ENCODE data around the gene RTN4RL1.

RTN4RL1 gene

DNA sequence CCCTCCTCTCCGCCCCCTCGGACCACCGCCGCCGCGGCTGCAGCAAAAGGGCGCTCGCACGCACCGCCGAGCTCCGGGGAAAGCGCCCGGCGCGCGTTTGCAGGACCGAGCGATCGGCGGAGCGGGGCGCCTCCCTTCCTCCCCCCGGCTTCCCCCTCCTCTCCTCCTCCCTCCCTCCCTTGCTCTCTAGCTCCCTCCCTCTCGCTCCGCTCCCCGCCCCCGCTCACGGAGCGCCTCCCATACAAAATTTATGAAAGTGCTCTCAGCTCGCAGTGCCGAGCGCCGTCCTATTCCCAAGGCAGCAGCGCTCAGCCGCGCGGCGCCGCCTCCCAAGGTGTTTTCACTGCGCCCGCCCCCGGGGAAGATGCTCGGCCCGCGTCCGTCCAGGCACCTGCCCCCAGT is at the start of gene RTN4RL1:
Gene RTN4RL1, minus strand, starts transcription at position 115 of the 402 bp plus-strand sequence. CDS start 469 bp downstream, outside the sequence.
- DNase-seq, result peak; percentile 10 to 31

GRCh38 chr17:2074919-2075318 is 49.8 kb upstream of the RTN4RL1 start:
- DNase-seq, result no peak

DNA sequence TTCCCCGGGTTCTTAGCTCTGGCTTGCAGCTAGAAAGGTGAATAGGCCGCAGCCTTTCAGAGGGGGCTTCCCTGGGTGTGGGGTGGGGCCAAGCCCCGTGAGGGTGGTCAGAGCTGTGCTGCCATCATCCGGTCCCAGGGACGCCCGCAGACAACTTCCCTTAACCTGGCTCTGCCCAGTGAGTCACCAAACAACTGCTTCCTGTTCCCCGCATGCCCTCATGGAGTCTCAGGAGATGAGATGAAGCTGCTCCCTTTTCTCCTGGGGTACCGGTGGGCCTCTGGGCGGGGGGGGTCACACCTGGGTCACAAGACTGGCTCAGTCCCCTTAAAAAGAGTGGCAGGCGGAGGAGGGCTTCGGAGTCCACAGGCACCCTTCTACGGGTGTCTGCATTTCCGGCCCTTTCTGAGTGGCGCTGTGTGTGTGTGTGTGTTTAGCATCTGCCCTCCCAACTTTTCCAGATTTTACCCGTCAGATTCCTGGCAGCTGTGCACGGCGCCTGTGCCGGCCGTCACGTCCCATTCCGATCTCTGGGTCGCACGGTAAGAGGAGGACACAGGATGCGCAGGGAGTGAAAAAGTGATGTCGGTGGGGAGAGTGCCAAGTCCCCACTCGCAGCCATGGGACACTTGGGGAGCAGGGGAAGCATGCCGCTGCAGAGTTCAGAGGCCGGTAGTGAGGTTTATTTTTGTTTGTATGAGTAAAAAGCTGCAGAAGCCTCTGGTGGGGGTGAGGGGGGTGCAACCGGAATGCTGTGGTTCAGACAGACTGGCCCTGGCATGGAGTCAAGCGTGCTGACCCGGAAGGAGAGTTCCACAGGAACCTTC is 46.5 kb upstream of the RTN4RL1 start:
- DNase-seq, result peak in 1 of 2 donors; percentile 24

DNA sequence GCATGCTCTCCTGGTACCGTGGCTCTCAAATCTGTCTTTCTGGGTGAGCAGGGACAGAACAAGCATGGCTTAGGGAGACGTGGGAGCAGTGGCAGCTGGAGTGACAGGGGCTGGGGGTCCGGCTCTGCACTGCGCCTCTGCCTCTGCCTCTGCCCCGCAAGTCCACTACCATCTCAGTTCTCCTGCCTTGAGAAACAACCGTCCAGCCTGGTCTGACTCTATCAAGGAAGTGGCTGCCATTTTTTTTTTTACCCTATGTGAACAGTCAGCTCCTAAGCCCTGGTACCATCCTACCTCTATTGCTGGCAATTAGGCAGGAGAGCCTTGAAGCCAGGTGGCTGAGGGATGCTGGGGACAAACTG is 45.9 kb upstream of the RTN4RL1 start:
- no peak for DNase-seq

DNA sequence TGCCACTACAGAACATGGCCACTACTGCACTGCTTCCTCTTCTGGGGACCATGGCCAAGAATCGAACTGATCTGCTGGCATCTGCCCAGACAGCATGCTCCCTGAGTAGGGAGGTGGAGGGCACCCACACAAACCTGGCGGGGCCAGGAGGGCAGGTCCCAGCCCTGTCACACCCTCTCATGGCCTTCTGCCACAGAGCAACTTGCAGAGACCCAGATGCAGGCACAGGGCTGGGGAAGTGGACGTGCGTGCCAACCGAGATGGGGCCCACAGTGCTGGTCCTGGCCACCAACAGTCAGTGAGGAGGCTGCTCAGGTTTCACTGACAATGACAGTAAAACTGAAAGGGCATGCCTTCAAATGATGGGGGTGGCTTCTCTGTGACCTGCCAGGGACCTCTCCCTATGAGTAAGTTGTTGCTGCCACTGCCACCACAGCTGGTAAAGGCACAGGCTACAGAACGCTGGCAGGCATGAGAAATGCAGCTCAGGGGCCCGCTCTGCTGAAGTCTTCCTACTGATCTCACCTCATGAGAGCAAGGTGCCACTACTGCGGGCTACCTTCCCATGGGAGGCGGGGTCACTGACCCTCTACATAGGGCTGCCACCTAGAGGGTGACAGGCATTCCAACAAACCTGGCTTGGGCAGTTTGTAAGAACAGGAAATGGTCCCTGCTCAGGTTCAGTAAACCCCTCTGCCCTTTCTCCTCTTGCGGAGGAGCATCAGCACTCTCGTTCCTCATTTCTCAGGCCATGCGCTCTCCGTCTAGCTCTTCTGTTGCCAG is 45.3 kb upstream of the RTN4RL1 start:
- no peak for DNase-seq

DNA sequence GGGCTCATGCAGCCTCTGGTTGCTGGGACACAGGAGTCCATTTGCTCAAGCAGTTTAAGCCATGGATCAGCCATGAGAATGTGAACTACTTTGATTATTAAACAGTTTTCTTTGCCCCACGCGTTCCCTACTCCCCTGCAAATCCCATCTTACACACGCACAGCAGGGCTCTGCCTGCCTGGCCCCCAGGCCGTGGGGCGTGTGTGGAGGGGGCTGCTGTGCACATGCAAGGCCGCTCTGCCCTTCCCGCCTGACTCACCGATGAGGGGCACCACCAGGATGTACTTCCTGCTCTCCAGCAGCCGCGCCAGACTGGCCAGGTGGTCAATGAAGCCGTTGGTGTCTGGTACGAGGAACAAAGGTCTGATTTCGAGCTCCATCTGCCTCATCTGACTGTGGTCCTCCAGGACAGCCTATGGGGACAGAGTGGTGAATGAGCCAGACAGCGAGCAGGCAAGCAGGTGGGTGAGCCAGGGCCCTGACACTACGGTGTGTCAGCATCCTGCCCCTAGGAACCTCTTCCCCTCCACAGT is 43.5 kb upstream of the RTN4RL1 start:
- no peak for DNase-seq

DNA sequence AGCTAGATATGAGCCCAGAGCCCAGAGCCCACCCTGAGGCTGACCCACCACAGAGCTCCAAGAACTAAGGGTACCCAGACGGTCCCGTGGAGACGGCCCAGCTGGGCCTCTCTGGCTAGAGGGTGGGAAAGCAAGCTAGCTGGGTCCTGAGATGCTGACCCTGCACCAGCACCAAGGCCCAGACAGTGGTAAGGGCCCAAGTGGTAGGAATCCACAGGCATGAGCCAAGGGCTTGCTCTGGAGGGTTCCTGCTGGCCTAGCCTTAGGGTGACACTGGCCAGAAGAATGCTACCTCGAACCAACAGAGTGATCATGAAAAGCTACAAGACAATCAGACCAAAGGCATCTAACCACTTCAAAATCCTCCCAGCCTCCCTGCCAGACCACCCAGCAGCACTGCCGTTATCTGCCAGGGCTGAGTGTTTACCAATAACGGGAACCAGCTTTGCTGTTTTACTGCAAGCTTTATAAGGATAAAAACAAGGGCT is 42.9 kb upstream of the RTN4RL1 start:
- DNase-seq, result no peak

DNA sequence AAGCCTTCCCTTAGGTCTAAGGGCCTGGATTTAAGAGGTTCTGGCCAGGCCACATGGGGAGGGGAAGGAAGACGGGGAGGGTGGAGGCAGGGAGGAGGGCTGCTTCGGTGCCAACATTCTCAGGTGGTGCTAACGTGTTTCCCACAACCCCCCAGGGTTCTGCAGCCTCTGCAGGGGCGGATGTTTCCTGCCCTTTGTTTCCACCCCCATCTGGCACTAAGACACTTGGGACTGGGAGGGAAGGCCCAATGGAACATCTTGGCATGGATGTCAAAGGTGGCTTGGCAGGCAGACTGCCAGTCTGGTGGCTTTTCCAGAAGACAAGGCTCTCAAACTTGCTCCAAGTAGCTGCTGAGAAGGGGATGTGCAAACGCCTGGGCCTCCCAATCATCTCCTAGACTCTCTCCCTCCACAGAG is 42.5 kb upstream of the RTN4RL1 start:
- DNase-seq, result no peak

DNA sequence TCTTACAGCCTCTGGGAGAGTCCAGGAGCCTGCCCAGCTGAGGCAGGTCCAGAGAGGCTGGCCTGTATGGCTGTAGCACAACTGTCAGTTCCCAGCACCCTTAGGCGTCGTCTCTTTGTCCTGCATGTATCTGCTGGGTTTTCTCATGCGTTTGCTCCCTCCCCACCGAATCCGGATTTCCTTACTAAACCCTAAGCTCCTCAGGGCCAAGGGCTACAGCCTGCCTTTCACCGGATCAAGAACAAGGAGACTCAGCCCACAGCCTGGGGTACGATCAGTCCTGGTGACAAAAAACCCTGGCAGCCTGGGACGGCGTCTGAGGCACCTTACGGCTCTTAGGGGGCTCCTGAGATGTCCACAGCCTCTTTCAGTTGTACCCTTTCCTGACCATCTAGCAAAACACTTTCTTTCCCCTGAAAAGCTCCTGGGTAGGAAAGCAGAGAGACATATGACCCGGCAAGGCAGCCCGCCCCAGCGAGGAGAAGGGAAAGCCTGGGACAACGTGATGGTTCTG is 42.0 kb upstream of the RTN4RL1 start:
- DNase-seq, result no peak

- no peak for DNase-seq
Measured at GRCh38 chr17:2065949-2066400, 40.8 kb upstream of the RTN4RL1 start.

DNA sequence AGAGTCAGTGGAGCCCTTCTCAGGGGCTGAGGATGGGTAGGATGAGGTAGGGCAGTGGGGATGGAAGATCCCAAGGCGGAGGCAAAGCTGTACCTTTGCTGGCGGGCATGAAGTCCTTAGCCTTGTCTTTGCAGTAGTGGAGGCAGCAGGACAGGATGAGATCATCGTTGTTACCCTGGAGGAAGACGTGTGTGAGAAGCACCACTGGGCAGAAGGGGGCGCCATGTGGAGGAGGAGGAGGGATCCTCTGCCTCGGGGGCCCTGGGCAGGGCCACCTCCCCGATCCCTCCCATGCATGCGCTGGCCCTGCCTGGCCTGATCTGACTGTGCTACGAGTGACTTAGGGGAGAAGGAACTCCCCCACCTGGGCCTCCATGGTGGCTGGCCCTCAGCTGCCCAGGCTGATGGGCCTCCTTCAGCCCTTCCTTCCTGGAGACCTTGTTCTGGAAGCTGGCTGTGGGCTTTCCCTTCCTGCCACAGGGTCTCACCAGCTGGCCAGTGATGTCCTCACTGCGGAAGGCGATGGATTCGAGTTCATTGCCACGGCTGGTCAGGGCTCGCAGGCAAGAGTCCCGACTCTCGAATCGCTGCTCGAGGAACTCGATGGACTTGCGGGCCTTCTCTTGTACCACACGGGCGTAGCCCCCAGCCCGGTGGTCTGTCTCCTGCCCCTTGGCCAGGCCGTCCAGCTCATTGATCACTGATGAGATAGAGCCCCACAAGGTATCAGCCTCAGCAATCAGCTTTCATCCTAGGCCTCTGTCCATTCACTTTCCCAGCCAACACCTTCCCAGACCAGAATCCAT is 40.0 kb upstream of the RTN4RL1 start:
- peak; percentile 29 to 52 for DNase-seq

DNA sequence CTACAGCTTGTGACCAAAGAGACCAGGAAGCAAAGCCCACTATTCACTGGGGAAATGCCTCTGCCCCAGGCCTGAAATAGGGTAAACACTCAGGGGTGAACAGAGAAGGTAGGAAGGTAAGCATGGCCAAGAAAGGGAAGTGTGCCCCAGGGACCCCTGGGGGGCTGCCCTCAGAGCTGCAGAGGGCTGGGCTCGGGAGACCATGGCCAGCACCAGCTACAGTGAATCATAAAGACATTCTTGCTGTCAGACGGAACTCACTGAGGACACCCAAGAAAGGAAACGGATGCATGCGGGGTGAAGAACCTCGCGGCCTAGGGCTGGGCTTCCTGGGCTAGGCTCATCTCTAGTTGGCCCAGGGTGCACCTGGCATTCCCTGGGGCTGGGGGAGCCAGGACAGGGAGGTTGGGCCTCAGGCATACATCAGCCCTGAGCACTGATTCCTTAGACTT is 39.4 kb upstream of the RTN4RL1 start:
- no peak for DNase-seq

- no peak for DNase-seq
Measured at GRCh38 chr17:2064147-2064489, 39.0 kb upstream of the RTN4RL1 start.

DNA sequence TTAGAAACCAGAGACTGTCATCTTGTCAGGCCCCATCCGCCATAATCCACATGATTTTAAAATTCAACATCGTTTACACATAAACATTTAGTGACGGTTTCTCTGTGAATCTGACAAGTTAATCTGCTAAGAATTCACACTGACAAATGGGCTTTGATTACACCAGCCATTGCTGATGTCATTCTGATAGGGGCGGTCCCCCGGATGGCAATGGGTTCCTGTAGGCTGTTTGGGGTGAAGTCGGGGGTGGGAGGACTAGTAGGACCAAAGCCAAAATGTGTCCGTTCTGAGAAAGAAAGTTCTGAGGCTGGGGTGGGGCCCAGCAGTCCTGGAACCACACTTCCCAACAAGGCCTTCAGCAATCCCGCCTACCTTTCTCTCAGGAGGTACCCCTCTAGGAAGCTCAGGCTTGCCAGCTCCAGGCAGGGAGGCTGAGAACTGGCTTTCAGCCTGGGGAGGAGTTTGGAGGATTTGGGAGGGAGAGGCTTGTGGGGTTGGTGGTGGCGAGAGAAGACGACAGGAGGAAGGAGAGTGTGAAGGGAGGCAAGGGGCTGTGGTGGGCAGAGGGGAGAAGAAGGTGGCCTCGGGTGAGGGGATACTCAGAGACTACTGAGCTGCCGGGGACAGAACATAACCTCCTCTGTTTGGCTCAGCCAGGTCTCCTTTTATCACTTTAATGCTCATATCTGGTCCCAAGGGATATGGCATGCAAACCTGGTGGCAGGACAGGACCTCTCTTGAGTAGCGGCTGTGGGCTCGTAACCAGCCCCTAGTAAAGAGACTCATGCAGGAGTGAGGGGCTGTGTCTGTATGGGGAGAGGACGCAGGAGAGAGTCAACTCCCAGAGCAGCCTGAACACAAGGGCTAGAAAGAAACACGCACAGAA is 38.4 kb upstream of the RTN4RL1 start:
- no peak for DNase-seq

DNA sequence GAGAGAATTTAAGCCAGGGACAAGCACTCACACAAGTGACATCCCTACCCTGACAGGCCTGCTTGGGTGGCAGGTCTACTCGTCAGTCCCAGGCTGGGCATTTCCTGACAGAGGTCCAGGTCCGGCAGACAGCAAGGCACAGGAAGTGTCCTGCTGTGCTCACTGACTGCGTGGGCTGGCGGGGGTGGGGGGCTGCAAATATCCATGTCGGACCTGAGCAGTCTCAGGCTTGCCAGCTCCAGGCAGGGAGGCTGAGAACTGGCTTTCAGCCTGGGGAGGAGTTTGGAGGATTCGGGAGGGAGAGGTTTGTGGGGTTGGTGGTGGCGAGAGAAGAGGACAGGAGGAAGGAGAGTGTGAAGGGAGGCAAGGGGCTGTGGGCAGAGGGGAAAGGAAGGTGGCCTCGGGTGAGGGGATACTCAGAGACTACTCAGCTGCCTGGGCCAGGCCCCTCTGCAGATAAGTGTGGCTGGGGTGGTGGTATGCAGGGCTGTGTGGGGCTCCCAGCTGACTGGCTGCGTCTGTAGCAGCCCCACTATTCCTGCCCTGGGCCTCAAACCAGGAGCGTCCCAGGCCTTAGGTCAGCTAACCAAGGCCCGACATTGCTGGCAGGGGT is 37.5 kb upstream of the RTN4RL1 start:
- DNase-seq, result no peak

- DNase-seq, result no peak
Measured at GRCh38 chr17:2061441-2061958, 36.4 kb upstream of the RTN4RL1 start.

DNA sequence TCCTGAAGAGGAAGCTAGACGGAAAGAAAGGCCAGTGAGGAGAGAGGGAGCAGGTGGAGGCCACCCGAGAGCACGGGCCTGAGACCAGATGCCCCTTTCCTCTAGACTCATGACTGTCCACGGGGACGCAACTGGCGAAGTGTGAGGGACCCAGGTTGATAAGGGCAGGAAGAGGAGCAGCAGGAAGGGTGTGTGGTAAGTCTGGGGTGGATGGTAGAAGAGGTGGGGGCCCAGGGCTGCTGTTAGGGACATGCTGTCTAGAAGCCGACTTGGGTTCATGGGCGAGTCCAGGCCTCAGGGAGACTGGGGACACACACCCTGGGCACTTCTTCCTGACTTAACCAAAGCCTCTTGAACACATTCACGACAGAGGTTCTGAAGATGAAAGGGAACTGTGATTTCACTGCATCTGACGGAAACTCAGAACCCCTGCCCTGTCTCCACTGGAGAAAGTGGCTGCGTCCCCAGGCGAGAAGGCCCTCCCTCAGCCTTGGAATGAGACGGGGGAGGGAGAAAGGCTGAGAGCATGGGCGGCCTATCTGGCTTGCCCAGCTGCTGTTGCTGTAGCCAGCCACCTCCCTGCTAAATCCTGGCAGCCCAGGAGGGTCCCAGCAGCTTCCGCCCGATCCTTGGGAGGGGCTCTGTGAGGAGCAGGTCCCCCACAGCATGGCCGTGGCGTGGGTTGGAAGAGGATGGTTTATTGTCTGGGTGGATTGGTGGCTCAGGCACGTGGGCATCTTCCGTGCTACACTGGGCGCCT is 35.7 kb upstream of the RTN4RL1 start:
- no peak for DNase-seq

DNA sequence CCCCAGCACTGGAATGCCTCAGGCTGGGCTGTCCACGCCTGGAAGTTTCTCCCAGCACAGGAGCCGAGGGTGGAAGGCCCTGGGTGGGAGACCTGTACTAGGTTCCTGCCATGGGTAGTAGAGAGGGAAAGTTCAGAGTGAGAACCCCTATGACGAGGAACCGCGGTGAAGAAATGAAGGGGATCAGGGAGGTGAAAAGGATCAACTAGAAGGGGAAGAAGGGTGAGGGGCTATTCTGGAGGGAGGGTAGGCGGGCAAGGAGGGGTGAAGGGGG is 35.2 kb upstream of the RTN4RL1 start:
- DNase-seq, result no peak

GRCh38 chr17:2059547-2060384 is 34.6 kb upstream of the RTN4RL1 start:
- no peak for DNase-seq
